Measurements from ENCODE around the gene SBF1.

DNA sequence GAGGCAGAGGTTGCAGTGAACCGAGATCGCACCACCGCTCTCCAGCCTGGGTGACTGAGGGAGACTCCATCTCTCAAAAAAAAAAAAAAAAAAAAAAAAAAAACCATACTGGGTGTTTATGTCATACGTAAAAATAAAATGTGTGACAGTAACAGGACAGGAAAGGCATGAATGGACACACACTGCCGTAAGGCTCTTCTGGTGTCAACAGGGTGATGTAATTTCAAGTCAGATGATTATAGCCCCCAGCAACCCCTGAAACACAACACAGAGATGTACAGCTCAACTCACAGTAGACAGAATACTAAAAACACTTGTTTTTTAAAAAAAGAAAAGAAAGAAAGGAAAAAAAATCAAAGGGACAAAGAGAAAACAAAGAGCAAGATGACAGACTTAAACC is 22.2 kb downstream of the SBF1 start:
- TF ChIP-seq POLR2A (IDR thresholded peaks at IDR 0.05) = no peak
- TF ChIP-seq, protein P1, sequence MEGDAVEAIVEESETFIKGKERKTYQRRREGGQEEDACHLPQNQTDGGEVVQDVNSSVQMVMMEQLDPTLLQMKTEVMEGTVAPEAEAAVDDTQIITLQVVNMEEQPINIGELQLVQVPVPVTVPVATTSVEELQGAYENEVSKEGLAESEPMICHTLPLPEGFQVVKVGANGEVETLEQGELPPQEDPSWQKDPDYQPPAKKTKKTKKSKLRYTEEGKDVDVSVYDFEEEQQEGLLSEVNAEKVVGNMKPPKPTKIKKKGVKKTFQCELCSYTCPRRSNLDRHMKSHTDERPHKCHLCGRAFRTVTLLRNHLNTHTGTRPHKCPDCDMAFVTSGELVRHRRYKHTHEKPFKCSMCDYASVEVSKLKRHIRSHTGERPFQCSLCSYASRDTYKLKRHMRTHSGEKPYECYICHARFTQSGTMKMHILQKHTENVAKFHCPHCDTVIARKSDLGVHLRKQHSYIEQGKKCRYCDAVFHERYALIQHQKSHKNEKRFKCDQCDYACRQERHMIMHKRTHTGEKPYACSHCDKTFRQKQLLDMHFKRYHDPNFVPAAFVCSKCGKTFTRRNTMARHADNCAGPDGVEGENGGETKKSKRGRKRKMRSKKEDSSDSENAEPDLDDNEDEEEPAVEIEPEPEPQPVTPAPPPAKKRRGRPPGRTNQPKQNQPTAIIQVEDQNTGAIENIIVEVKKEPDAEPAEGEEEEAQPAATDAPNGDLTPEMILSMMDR (IDR thresholded peaks at IDR 0.05) = no peak

All from heart left ventricle (tissue), 13 donors.